Suppressor macrophage (primary cell): ENCODE data around the gene HOMER1.
A peak's percentile ranks its signal among the peaks of the same experiment; 100 is the strongest.

Source experiments
- DNase-seq, 4 experiments: peaks; one replicate each; pipeline ENCODE4 v3.0.0-alpha.2; 2020 to 2022

HOMER1 gene

DNA sequence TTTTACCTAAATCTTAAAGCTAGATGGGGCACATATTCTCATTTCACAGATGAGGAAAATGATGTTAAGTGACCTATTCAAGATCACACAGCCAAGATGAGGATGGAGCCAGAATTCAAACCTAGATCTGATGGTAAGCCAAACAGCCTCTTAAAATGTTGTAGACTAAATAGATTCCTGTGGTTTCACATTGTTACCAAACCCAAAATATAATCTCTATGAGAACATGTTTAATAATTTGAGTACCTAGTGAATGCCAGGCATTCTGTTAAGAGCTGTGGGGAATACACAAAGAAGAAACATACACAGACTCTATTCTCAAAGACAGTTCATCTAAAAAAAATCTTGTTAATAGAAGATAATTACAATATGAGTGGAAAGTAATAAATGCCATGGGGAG, 25.2 kb downstream of the HOMER1 start:
- no peak for DNase-seq

DNA sequence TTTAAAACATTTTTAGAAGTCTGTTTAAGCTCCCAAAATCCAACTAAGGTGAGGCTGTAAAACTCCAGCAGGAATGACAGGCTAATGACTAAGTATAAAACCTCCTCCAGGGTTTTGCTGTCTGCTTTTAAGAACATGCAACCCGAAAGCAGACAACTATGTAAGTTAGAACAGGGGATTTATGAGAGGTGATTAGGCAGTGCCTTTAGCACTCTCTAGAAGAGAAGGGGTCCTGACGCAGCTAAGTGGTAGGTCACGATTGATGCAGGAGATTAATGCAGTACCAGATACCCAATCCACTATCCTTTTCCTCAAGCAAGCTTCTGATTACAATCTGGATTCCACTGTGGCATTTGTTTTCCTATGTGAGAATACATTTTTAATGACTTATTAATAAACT, 25.9 kb downstream of the HOMER1 start:
- DNase-seq = no peak

GRCh38 chr5:79487251-79487650, 26.7 kb downstream of the HOMER1 start:
- DNase-seq = no peak

- DNase-seq = no peak
Measured at GRCh38 chr5:79486116-79486515, 27.8 kb downstream of the HOMER1 start.

GRCh38 chr5:79484731-79485130, 29.2 kb downstream of the HOMER1 start:
- no peak for DNase-seq

- no peak for DNase-seq
Measured at GRCh38 chr5:79481574-79481973, 32.4 kb downstream of the HOMER1 start.

- DNase-seq = no peak
Measured at GRCh38 chr5:79480991-79481390, 32.9 kb downstream of the HOMER1 start.

GRCh38 chr5:79475152-79475466, 38.8 kb downstream of the HOMER1 start:
- no peak for DNase-seq

DNA sequence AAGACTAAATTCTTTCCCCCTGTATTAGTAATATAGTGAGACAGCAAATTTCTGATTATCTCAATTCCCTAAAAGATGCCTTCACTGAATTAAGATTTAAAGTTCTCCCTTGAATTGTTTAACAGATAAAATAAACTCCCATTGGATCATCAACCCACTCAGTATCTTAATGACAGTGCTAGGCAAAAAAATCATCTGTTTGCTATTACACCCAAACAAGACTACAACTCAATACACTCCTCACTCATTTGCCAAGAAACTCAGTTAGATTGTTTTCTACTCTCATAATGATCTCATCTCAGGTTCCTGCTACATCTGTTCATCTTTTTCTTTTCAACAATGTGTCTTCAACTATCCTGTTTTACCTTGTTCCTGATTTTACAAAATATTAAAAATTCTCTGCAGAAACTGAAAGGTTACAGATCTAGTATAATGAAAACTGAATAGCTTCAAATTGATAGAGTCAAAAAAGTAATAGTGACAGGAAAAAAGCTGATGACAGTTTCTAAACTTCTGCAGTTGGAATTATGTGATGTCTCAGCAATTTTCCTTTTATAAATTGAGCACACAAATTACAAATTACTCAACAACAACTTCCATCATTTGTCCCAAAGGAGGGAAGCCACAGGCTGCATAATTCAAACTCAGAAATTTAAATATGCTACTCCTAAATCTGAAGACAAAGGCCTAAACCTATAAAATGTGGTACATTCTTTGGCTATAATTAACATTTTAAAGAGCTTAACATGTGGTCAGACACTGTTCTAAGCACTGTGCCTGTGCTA, 39.4 kb downstream of the HOMER1 start:
- no peak for DNase-seq

DNA sequence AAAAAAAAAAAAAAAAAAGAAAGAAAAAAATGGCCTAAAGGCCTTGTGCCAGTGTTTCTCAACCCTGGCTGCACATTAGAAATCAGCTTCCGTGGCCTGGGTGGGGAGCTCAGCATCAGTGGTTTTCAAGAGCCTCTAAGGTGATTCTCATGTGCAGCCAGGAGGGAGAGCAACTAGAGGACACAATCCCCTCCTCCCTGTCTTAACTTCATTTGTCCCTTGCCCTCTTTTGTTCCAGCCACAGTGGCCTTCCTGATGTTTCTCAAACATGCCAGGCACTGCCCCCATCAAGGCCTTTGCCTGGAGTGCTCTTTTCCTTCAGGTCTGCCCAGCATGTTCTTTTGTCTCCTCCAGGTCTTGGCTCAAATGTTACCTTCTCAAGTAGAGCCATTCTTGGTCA, 42.4 kb downstream of the HOMER1 start:
- no peak for DNase-seq

DNA sequence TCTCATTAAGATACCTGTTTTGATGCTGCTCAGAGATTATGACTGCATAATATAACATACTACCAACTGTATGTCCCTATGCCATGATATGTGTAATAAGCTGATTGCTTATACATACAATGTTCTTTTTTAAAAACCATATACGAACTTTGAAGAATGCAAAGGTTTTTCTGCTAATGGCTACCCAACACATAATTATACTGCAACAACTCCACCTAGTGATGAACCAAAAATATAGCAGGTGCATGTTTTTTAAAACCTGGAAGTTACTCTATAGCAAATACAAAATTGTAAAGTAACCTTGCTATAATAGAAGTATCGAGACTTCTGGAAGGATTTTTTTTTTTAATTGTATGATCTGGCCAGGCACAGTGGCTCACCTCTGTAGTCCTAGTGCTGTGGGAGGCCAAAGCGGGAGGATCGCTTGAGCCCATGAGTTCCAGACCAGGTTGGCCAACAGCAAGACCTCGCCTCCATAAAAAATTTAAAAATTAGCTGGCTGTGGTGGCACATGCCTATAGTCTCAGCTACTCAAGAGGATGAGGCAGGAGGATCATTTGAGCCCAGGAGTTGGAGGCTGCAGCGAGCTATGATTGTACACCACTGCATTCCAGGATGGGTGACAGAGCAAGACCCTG, 49.1 kb downstream of the HOMER1 start:
- peak in 2 of 4 experiments; percentile 50 to 61 for DNase-seq

GRCh38 chr5:79464278-79464677, 49.7 kb downstream of the HOMER1 start:
- DNase-seq = no peak

- no peak for DNase-seq
Measured at GRCh38 chr5:79459626-79460025, 54.3 kb downstream of the HOMER1 start.

- DNase-seq = no peak
Measured at GRCh38 chr5:79456890-79457583, 56.9 kb downstream of the HOMER1 start.

- DNase-seq = no peak
Measured at GRCh38 chr5:79456400-79456799, 57.5 kb downstream of the HOMER1 start.

GRCh38 chr5:79454043-79454442, 59.9 kb downstream of the HOMER1 start:
- no peak for DNase-seq

- DNase-seq = no peak
Measured at GRCh38 chr5:79448336-79448735, 65.6 kb downstream of the HOMER1 start.

DNA sequence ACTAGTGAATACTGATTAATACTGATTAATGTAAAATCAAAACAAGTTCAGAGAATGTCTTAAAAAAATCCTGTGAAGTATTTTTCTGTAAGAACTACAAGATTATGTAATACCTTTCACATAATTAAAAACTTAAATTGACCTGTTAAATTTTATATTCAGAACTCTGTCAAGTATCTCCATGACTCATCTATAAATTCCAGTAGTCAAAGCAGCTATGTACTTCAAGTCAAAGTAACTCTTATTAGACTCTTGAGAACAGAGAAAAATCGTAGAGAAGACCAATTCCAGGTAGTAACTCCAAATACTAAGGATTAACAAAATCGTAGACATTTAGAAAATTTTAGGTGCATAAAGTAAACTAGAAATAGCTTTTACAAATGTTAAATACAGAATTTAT, 77.1 kb downstream of the HOMER1 start:
- no peak for DNase-seq

GRCh38 chr5:79436224-79436623, 77.7 kb downstream of the HOMER1 start:
- DNase-seq = no peak

DNA sequence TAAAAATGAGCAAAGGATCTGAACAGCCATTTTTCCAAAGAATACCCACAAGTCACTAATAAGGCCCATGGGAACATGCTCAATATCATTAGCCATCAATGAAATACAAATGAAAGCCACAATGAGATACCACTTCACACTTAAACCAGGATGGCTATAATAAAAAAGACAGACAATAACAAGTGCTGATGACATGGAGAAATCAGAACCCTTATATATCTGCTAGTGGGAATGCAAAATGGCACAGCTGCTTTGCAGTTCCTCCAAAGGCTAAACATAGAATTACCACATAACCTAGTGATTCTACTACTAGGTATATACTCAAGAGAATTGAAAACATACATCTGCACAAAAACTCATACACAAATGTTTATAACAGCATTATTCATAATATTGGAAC, 83.7 kb downstream of the HOMER1 start:
- no peak for DNase-seq

DNA sequence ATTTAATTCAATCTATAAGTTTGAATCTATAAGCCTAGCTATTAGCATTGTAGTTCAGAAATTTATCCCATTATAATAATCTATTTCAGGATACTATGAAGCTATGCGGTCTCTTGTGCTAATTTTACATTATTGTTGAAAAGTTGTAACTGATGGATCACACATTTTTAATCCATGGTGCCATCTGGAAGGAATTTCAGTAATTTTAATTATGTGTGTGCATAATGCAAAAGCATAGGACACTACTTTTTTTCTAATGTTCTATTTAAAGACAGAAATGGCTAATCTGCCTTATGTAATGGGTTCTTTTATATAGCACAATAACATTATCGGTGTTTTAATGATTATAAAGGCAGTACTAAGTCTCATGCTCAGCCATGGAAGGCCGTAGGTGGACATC, 90.6 kb downstream of the HOMER1 start:
- no peak for DNase-seq

- DNase-seq = no peak
Measured at GRCh38 chr5:79420248-79420647, 93.7 kb downstream of the HOMER1 start.

DNA sequence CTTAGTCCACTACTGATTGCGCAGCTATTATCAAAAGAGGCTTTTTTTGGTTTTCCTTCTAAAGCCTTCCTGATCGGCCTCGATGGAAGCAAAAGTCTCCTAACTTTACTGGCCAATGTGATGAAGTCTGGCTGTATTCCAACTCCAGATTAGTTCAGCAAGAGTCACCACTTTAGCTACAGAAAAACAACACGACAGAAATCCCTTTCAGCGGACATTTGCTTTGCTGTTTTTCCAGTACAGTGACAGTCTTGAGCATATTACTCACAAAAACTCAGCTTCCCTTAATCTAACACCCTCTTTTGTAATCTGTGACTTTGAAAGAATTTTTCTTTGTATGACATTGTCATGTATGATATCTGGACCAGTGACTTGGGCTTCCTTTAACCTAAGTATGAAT, 95.7 kb downstream of the HOMER1 start:
- no peak for DNase-seq

DNA sequence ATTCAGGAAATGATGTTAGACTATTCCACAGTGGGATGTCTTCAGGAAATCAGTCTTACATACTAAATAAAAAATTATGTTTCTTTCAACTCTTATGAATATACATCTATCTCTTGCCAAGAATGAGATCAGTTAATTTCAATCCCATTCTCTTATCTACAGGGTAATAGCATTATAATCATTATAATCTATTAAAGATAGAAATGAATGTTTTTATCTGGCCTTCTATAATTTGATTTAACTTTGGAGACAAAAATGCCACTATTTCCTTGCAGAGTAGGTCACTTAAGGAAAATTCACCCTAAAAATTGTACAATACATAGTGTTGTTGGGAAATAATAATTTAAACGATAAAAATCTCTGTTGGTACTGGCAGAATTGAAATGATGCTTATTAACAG, 96.4 kb downstream of the HOMER1 start:
- DNase-seq = no peak
